PC-3 (cell line): ENCODE measurements around the gene RBM20. TPM values are rescaled to one million over a fixed set of nuclear protein-coding genes. Genes with fewer than 3 reads are reported as not detected.

ENCODE experiments used
- ATAC-seq: fragments of 200-7000 bp; cut with Tn5 transposase; 2 replicates; pipeline ENCODE4 v1.9.1; 2020; ENCODE audit warnings: mild to moderate bottlenecking, moderate library complexity
- BruUV-seq: library from RNA; stranded (reverse); fragments of 400-500 nt; replicated peaks from 2 replicates; lab custom pipeline; 2021; lab: Mats Ljungman, UMichigan
- CTCF ChIA-PET: fragments of 300-600 bp; sonication (Branson Sonifier 250); formaldehyde crosslinking; loops from one replicate; lab custom pipeline; 2022; ENCODE audit warnings: antibody characterized with exemption; lab: Charles Lee
- POLR2A ChIA-PET: fragments of 300-600 bp; sonication (Branson Sonifier 250); formaldehyde crosslinking; loops from one replicate; lab custom pipeline; 2022; ENCODE audit warnings: antibody characterized with exemption; ENCODE audit not compliant: unreplicated experiment; lab: Charles Lee
- DNase-seq: peaks from one replicate; pipeline ENCODE4 v3.0.0-alpha.2; 2015
- H2AFZ ChIP-seq: fragments of 300-600 bp; sonication (generic); 2 replicates; pipeline ENCODE4 v1.6.0; 2016; ENCODE audit warnings: antibody characterized with exemption, low read length
- H3F3A ChIP-seq: fragments of 300-600 bp; sonication (generic); one replicate; pipeline ENCODE4 v1.6.0; 2017; ENCODE audit warnings: antibody characterized with exemption, low read length, control low read depth, mild to moderate bottlenecking; ENCODE audit not compliant: unreplicated experiment
- H3K27ac ChIP-seq: fragments of 300-600 bp; sonication (generic); 2 replicates; pipeline ENCODE4 v1.5.1; 2016; ENCODE audit warnings: mild to moderate bottlenecking, low read length
- H3K27me3 ChIP-seq: fragments of 300-600 bp; sonication (generic); 2 replicates; pipeline ENCODE4 v1.6.1; 2016; ENCODE audit warnings: low read length, mixed read lengths
- H3K36me3 ChIP-seq: fragments of 300-600 bp; sonication (generic); 2 replicates; pipeline ENCODE4 v1.6.1; 2016; ENCODE audit warnings: low read depth, mixed run types, low read length, mixed read lengths
- H3K4me1 ChIP-seq: fragments of 300-600 bp; sonication (generic); 2 replicates; pipeline ENCODE4 v1.5.1; 2016; ENCODE audit warnings: low read length; ENCODE audit not compliant: insufficient read depth
- H3K4me2 ChIP-seq: fragments of 300-600 bp; sonication (generic); 2 replicates; pipeline ENCODE4 v1.6.0; 2016; ENCODE audit warnings: low read length
- H3K4me3 ChIP-seq: fragments of 300-600 bp; sonication (generic); 2 replicates; pipeline ENCODE4 v1.5.1; 2016; ENCODE audit warnings: mild to moderate bottlenecking, low read length, mixed read lengths
- H3K79me2 ChIP-seq: fragments of 300-600 bp; sonication (generic); 2 replicates; pipeline ENCODE4 v1.6.1; 2017; ENCODE audit warnings: low read length, mixed read lengths
- H3K9ac ChIP-seq: fragments of 300-600 bp; sonication (generic); 2 replicates; pipeline ENCODE4 v1.6.0; 2016; ENCODE audit warnings: mild to moderate bottlenecking, low read length
- H3K9me2 ChIP-seq: fragments of 300-600 bp; sonication (generic); replicated peaks from 2 replicates; pipeline ENCODE4 v1.6.1; 2016; ENCODE audit warnings: mixed run types, low read length, mixed read lengths
- H3K9me3 ChIP-seq: fragments of 300-600 bp; sonication (generic); 2 replicates; pipeline ENCODE4 v1.6.1; 2016; ENCODE audit warnings: low read length, mixed read lengths
- H4K20me1 ChIP-seq: fragments of 300-600 bp; sonication (generic); 2 replicates; pipeline ENCODE4 v1.6.1; 2016; ENCODE audit warnings: low read length, mixed read lengths
- EZH2 ChIP-seq: fragments of 300-600 bp; sonication (generic); IDR thresholded peaks from one replicate; pipeline ENCODE4 v1.6.1; 2017; ENCODE audit warnings: antibody characterized with exemption, mild to moderate bottlenecking, low read length; ENCODE audit not compliant: unreplicated experiment
- EZH2phosphoT487 ChIP-seq: fragments of 300-600 bp; sonication (generic); IDR thresholded peaks from 2 replicates; pipeline ENCODE4 v1.6.1; 2018; ENCODE audit warnings: mild to moderate bottlenecking, antibody characterized with exemption, low read length, borderline replicate concordance
- intact Hi-C: fragments of 100-400 bp; cut with micrococcal nuclease; formaldehyde crosslinking; loops from 2 replicates; pipeline ENCODE4 v1.9.0; 2023
- total RNA-seq: library from RNA; depleted of rRNA; stranded (reverse); fragments of >200 nt; gene quantifications from 2 replicates; pipeline ENCODE4 v1.2.3, GENCODE V29; 2014
- TF ChIP-seq, protein P1 (sequence below): fragments of 300-600 bp; sonication (generic); conservative IDR thresholded peaks from 2 replicates; pipeline ENCODE4 v1.5.1; 2017; ENCODE audit warnings: antibody characterized with exemption, low read depth, mild to moderate bottlenecking, low read length

The RBM20 gene
- total RNA-seq, 1 experiment from 2014 or later: 0.40 TPM

- Histone ChIP-seq H3K36me3 (no peaks in the 10 kb centered on the region), H3K4me3 (no peak overlapping the region), H3K4me1 (peaks cover 13% of the 10 kb centered on the region), H3K27me3 (no peaks in the 10 kb centered on the region), H3F3A (no peaks in the 10 kb centered on the region), H3K9ac (no peak overlapping the region), H4K20me1 (no peaks in the 10 kb centered on the region), H3K27ac (no peak overlapping the region), H3K79me2 (no peaks in the 10 kb centered on the region), H2AFZ (no peak overlapping the region), H3K9me3 (no peaks in the 10 kb centered on the region), H3K9me2 (no peaks in the 10 kb centered on the region), H3K4me2 (peak overlapping the region; percentile 43; the same call in 1 of the 2 replicates)
- ATAC-seq (peak; percentile 45), DNase-seq (peak; percentile 53)
- ChIA-PET POLR2A (no interaction called here), CTCF (no interaction called here)
- no TSS peak for BruUV-seq
- intact Hi-C loops: no loop called here
- no peak for TF ChIP-seq EZH2phosphoT487
- TF ChIP-seq EZH2: no peak
- TF ChIP-seq, protein P1, sequence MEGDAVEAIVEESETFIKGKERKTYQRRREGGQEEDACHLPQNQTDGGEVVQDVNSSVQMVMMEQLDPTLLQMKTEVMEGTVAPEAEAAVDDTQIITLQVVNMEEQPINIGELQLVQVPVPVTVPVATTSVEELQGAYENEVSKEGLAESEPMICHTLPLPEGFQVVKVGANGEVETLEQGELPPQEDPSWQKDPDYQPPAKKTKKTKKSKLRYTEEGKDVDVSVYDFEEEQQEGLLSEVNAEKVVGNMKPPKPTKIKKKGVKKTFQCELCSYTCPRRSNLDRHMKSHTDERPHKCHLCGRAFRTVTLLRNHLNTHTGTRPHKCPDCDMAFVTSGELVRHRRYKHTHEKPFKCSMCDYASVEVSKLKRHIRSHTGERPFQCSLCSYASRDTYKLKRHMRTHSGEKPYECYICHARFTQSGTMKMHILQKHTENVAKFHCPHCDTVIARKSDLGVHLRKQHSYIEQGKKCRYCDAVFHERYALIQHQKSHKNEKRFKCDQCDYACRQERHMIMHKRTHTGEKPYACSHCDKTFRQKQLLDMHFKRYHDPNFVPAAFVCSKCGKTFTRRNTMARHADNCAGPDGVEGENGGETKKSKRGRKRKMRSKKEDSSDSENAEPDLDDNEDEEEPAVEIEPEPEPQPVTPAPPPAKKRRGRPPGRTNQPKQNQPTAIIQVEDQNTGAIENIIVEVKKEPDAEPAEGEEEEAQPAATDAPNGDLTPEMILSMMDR: no peak
These were observed 2.9 kb upstream of the RBM20 start for GRCh38 chr10:110641256-110641655.

- Histone ChIP-seq H2AFZ (no peak overlapping the region), H4K20me1 (no peaks in the 10 kb centered on the region), H3K9me2 (no peaks in the 10 kb centered on the region), H3K4me2 (no peak overlapping the region), H3K4me1 (peaks cover 23% of the 10 kb centered on the region), H3K36me3 (no peaks in the 10 kb centered on the region), H3K9ac (no peak overlapping the region), H3K4me3 (no peak overlapping the region), H3K27me3 (no peaks in the 10 kb centered on the region), H3K79me2 (no peaks in the 10 kb centered on the region), H3K27ac (no peak overlapping the region), H3K9me3 (no peaks in the 10 kb centered on the region), H3F3A (no peaks in the 10 kb centered on the region)
- ATAC-seq: no peak
- no TSS peak for BruUV-seq
- intact Hi-C loops: no loop called here
- TF ChIP-seq, protein P1: no peak
- no peak for TF ChIP-seq EZH2
- TF ChIP-seq EZH2phosphoT487: no peak
- ChIA-PET CTCF (no interaction called here), POLR2A (no interaction called here)
- no peak for DNase-seq
These were observed 1.7 kb upstream of the RBM20 start for GRCh38 chr10:110642204-110643034.
